Activated CD4-positive, alpha-beta T cell treated with anti-CD3 and anti-CD28 coated beads for 4 hours (primary cell): ENCODE results near the gene SCLT1.

Experiments
- DNase-seq, 2 donors: peaks; one replicate each; pipeline ENCODE4 v3.0.0-alpha.2; 2020

The SCLT1 gene

DNA sequence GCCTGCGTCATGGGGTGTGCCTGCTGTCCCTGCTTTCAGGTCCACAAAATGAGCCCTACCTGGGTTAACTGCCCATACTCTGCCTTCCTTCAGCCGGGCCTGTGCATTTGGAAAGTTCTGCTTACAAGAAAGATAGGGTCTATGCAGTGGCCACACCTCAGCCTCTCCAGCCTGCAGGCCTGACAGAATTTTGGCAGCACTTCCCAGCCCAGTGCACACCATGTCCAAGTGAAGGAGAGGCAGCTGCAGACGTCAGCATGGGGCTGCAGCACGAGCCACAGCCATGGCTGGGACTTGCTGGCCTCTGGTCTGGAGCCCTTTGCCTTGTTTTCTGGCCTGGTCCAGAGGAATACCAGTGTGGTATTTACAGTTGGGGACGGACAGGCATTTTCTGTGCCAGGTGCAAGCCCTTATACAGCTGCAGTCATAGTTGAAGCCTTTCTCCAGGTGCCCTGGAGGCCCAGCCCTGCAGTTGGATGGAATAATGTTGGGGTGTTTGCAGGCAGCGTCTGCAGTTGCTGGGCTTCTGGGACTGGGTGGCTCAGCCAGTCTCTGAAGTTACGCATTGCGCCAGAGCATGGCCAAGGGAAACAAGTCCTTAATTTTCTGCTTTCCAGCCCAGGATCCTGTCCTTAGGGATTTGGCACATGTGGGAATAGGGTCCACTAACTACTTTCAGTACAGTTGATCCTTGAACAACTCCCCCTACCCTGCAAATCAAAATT is 257.7 kb downstream of the SCLT1 start:
- DNase-seq = no peak
